H9 (cell line): ENCODE measurements around the gene ARSJ. TPM values are rescaled to one million over a fixed set of nuclear protein-coding genes. Genes with fewer than 3 reads are reported as not detected.

Experiments
- DNase-seq: peaks from one replicate; pipeline ENCODE4 v3.0.0-alpha.2; 2017
- H2AFZ ChIP-seq: one replicate; pipeline ENCODE4 v1.6.1; 2013; ENCODE audit warnings: mild to moderate bottlenecking, low read length, control low read depth, moderate library complexity
- H2AK5ac ChIP-seq: 2 replicates; pipeline ENCODE4 v1.6.1; 2013; ENCODE audit warnings: low read length, control low read depth, mixed read lengths; ENCODE audit not compliant: insufficient read length
- H2BK120ac ChIP-seq: one replicate; pipeline ENCODE4 v1.6.1; 2013; ENCODE audit warnings: low read depth, mild to moderate bottlenecking, low read length, control low read depth, inconsistent platforms; ENCODE audit not compliant: poor library complexity, severe bottlenecking
- H2BK12ac ChIP-seq: 2 replicates; pipeline ENCODE4 v1.6.1; 2013; ENCODE audit warnings: low read length, control low read depth, mixed read lengths, low read depth; ENCODE audit not compliant: insufficient read length
- H2BK15ac ChIP-seq: 2 replicates; pipeline ENCODE4 v1.6.1; 2013; ENCODE audit warnings: low read depth, low read length, control low read depth
- H2BK20ac ChIP-seq: one replicate; pipeline ENCODE4 v1.6.1; 2013; ENCODE audit warnings: low read depth, mild to moderate bottlenecking, low read length, control low read depth, inconsistent platforms; ENCODE audit not compliant: poor library complexity, severe bottlenecking
- H2BK5ac ChIP-seq: 2 replicates; pipeline ENCODE4 v1.6.1; 2013; ENCODE audit warnings: low read length, control low read depth, mixed read lengths; ENCODE audit not compliant: insufficient read length
- H3K14ac ChIP-seq: 2 replicates; pipeline ENCODE4 v1.6.1; 2013; ENCODE audit warnings: low read length, control low read depth; ENCODE audit not compliant: insufficient read depth
- H3K18ac ChIP-seq: 2 replicates; pipeline ENCODE4 v1.6.1; 2013; ENCODE audit warnings: low read depth, mild to moderate bottlenecking, mixed read lengths, low read length, control low read depth; ENCODE audit not compliant: insufficient read length
- H3K23ac ChIP-seq: 2 replicates; pipeline ENCODE4 v1.6.1; 2013; ENCODE audit warnings: low read length, control low read depth, mixed read lengths, low read depth; ENCODE audit not compliant: insufficient read length
- H3K23me2 ChIP-seq: 2 replicates; pipeline ENCODE4 v1.6.1; 2013; ENCODE audit warnings: low read depth, mild to moderate bottlenecking, mixed read lengths, low read length, control low read depth; ENCODE audit not compliant: insufficient read length, poor library complexity, severe bottlenecking
- H3K27ac ChIP-seq: 2 replicates; pipeline ENCODE4 v1.5.1; 2013; ENCODE audit warnings: low read length, control low read depth, mixed read lengths, low read depth; ENCODE audit not compliant: insufficient read length
- H3K27me3 ChIP-seq: 2 replicates; pipeline ENCODE4 v1.6.1; 2013; ENCODE audit warnings: low read length, control low read depth, inconsistent platforms; ENCODE audit not compliant: insufficient read depth
- H3K4ac ChIP-seq: 2 replicates; pipeline ENCODE4 v1.6.1; 2013; ENCODE audit warnings: low read depth, mild to moderate bottlenecking, control low read depth, inconsistent platforms, low read length, moderate library complexity
- H3K4me1 ChIP-seq: 2 replicates; pipeline ENCODE4 v1.6.1; 2013; ENCODE audit warnings: low read length, control low read depth, inconsistent platforms; ENCODE audit not compliant: insufficient read depth
- H3K4me2 ChIP-seq: 2 replicates; pipeline ENCODE4 v1.6.1; 2013; ENCODE audit warnings: low read length, control low read depth, mixed read lengths; ENCODE audit not compliant: insufficient read length, insufficient read depth
- H3K56ac ChIP-seq: 2 replicates; pipeline ENCODE4 v1.6.1; 2013; ENCODE audit warnings: low read depth, mild to moderate bottlenecking, mixed read lengths, low read length, control low read depth; ENCODE audit not compliant: insufficient read length
- H3K79me1 ChIP-seq: 2 replicates; pipeline ENCODE4 v1.6.1; 2013; ENCODE audit warnings: low read depth, mild to moderate bottlenecking, moderate library complexity, low read length, control low read depth, inconsistent platforms; ENCODE audit not compliant: insufficient read depth, poor library complexity, severe bottlenecking
- H3K79me2 ChIP-seq: 2 replicates; pipeline ENCODE4 v1.6.1; 2013; ENCODE audit warnings: low read length, control low read depth, inconsistent platforms; ENCODE audit not compliant: insufficient read depth
- H3K9ac ChIP-seq: 2 replicates; pipeline ENCODE4 v1.6.1; 2013; ENCODE audit warnings: low read length, control low read depth, mixed read lengths; ENCODE audit not compliant: insufficient read length; ENCODE audit errors: extremely low read depth
- H3K9me3 ChIP-seq: one replicate; pipeline ENCODE4 v1.6.1; 2013; ENCODE audit warnings: low read depth, low read length, inconsistent platforms; ENCODE audit not compliant: control insufficient read depth
- H3T11ph ChIP-seq: one replicate; pipeline ENCODE4 v1.6.1; 2013; ENCODE audit warnings: mild to moderate bottlenecking, low read length, control low read depth, inconsistent platforms
- H4K20me1 ChIP-seq: one replicate; pipeline ENCODE4 v1.6.1; 2013; ENCODE audit not compliant: control insufficient read depth, insufficient read length, insufficient read depth
- H4K5ac ChIP-seq: 2 replicates; pipeline ENCODE4 v1.6.1; 2013; ENCODE audit warnings: low read depth, mild to moderate bottlenecking, mixed read lengths, low read length, control low read depth; ENCODE audit not compliant: insufficient read length
- H4K8ac ChIP-seq: replicated peaks from 2 replicates; pipeline ENCODE4 v1.6.1; 2013; ENCODE audit warnings: low read length, control low read depth, mixed read lengths, low read depth; ENCODE audit not compliant: insufficient read length
- H4K91ac ChIP-seq: 2 replicates; pipeline ENCODE4 v1.6.1; 2013; ENCODE audit warnings: low read depth, mild to moderate bottlenecking, moderate library complexity, mixed read lengths, low read length, control low read depth; ENCODE audit not compliant: insufficient read length
- H3K27ac Mint-ChIP-seq, 3 experiments: 2 replicates in 2 of 3; 3 replicates in 1 of 3; pipeline ENCODE4 v1.8.0; 2020 to 2021; ENCODE audit warnings: mixed read lengths in 3 of 3, mild to moderate bottlenecking in 1 of 3, moderate library complexity in 1 of 3
- H3K27me3 Mint-ChIP-seq: 2 replicates; pipeline ENCODE4 v1.8.0; 2021; ENCODE audit warnings: low read depth, mild to moderate bottlenecking, moderate library complexity, mixed read lengths
- H3K36me3 Mint-ChIP-seq, 3 experiments: 2 replicates in 2 of 3; 3 replicates in 1 of 3; pipeline ENCODE4 v1.8.0; 2020 to 2021; ENCODE audit warnings: low read depth in 3 of 3, mixed read lengths in 3 of 3; ENCODE audit not compliant: insufficient read depth in 1 of 3
- H3K4me1 Mint-ChIP-seq, 2 experiments: 2 replicates each; pipeline ENCODE4 v1.8.0; 2020; ENCODE audit warnings: mixed read lengths in 2 of 2
- H3K4me3 Mint-ChIP-seq, 2 experiments: 2 replicates in 1 of 2; 3 replicates in 1 of 2; pipeline ENCODE4 v1.8.0; 2020 to 2021; ENCODE audit warnings: mild to moderate bottlenecking in 2 of 2, mixed read lengths in 2 of 2, moderate library complexity in 1 of 2
- H3K9me3 Mint-ChIP-seq, 2 experiments: 2 replicates in 1 of 2; 3 replicates in 1 of 2; pipeline ENCODE4 v1.8.0; 2020; ENCODE audit warnings: mild to moderate bottlenecking in 2 of 2, mixed read lengths in 2 of 2, moderate library complexity in 1 of 2
- whole genome bisulfite sequencing: extraction: QIAGEN DNeasy Blood & Tissue Kit; methylation state at CpG from one replicate; pipeline ENCODE4 v1.1.7; 2013; ENCODE audit warnings: missing lambda C conversion rate, low lambda C conversion rate, mixed read lengths; ENCODE audit not compliant: insufficient read length; ENCODE audit errors: extremely low coverage; 5-methylcytosine and 5-hydroxymethylcytosine counted together
- total RNA-seq: library from RNA; stranded (reverse); gene quantifications from 2 replicates; pipeline ENCODE4 v1.2.1, GENCODE V29; 2021
- TF ChIP-seq, protein P1 (sequence below): fragments of 200-600 bp; sonication (generic); conservative IDR thresholded peaks from 3 replicates; pipeline ENCODE4 v1.8.0; 2021; ENCODE audit warnings: antibody characterized with exemption, mild to moderate bottlenecking

ARSJ gene
- total RNA-seq, 1 experiment from 2014 or later, result 1.1 TPM

GRCh38 chr4:113982181-113982580 is 2.7 kb upstream of the ARSJ start:
- Histone ChIP-seq H2AK5ac (no peak overlapping the region), H3K27ac (no peak overlapping the region), H2BK15ac (no peak overlapping the region), H3K18ac (no peak overlapping the region), H3K4me2 (no peak overlapping the region), H3T11ph (no peak overlapping the region), H3K23ac (no peak overlapping the region), H4K8ac (no peak overlapping the region), H4K5ac (no peak overlapping the region), H3K27me3 (no peaks in the 10 kb centered on the region), H3K14ac (no peak overlapping the region), H2AFZ (no peak overlapping the region), H3K23me2 (peaks cover 10% of the 10 kb centered on the region), H3K79me1 (no peaks in the 10 kb centered on the region), H3K4me1 (peaks cover 4% of the 10 kb centered on the region; the same call in 1 of the 2 replicates), H3K9ac (no peak overlapping the region), H2BK5ac (no peak overlapping the region), H4K20me1 (no peaks in the 10 kb centered on the region), H2BK12ac (no peak overlapping the region), H2BK20ac (no peak overlapping the region), H4K91ac (no peak overlapping the region), H3K79me2 (no peaks in the 10 kb centered on the region), H3K56ac (no peak overlapping the region), H3K9me3 (no peaks in the 10 kb centered on the region), H2BK120ac (no peak overlapping the region), H3K4ac (no peak overlapping the region)
- Mint-ChIP-seq H3K4me3 (no peak overlapping the region), H3K9me3 (peaks cover 14 to 22% of the 10 kb centered on the region in 2 experiments), H3K36me3 (peaks cover 9 to 12% (median 12%) of the 10 kb centered on the region in 3 experiments; a peak in 5 of 7 replicates), H3K27ac (no peak overlapping the region), H3K27me3 (peaks cover 25% of the 10 kb centered on the region), H3K4me1 (peaks cover 13 to 30% of the 10 kb centered on the region in 2 experiments)
- WGBS, result no CpG with 5 or more reads among the region's 4 CpGs
- DNase-seq, result no peak
- TF ChIP-seq, protein P1, sequence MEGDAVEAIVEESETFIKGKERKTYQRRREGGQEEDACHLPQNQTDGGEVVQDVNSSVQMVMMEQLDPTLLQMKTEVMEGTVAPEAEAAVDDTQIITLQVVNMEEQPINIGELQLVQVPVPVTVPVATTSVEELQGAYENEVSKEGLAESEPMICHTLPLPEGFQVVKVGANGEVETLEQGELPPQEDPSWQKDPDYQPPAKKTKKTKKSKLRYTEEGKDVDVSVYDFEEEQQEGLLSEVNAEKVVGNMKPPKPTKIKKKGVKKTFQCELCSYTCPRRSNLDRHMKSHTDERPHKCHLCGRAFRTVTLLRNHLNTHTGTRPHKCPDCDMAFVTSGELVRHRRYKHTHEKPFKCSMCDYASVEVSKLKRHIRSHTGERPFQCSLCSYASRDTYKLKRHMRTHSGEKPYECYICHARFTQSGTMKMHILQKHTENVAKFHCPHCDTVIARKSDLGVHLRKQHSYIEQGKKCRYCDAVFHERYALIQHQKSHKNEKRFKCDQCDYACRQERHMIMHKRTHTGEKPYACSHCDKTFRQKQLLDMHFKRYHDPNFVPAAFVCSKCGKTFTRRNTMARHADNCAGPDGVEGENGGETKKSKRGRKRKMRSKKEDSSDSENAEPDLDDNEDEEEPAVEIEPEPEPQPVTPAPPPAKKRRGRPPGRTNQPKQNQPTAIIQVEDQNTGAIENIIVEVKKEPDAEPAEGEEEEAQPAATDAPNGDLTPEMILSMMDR, result no peak
